ENCODE measurements around the gene RAD51B. TPM values are rescaled to one million over a fixed set of nuclear protein-coding genes. Genes with fewer than 3 reads are reported as not detected.

Gene RAD51B
- polyA plus RNA-seq, 3 donors, result 3.6 to 11.6 (median 9.4) TPM

DNA sequence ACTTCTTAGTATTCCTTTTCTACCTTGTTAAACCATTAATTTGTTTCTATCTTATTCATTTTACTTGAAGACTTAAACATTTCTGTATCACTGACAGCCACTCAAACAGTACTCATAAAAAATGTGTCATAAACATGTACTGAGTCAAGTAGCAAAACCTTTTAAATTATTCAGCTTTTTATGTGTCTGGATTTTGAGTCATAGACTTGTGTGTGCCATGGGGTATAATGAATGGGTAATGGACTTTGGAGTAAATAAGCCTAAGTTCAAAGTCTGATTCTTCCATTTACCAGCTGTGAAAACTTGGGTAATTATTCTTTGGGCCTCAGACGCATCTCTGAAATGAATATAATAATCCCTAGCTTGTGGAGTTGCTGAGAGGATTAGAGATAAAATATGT, 199.0 kb downstream of the RAD51B start:
- H2AFZ ChIP-seq (ENCODE audit: insufficient read depth, low read depth, low read length, poor library complexity, severe bottlenecking), result no peak overlapping the region
- Mint-ChIP-seq H3K4me3 (no peak overlapping the region), H3K4me1 (no peaks in the 10 kb centered on the region), H3K27me3 (ENCODE audit: low read depth in 3 of 3) (peaks cover 0 to 2% (median 0%) of the 10 kb centered on the region in 3 donors), H3K9me3 (peaks cover 2 to 13% (median 8%) of the 10 kb centered on the region in 7 donors), H3K36me3 (peaks cover 0 to 6% of the 10 kb centered on the region in 2 donors), H3K27ac (no peak overlapping the region)
- H3K4me2 ChIP-seq (replicated peaks; ENCODE audit: extremely low read depth, low read length, poor library complexity, severe bottlenecking), result no peak overlapping the region
- H3K9me3 ChIP-seq (replicated peaks in 1 of 2; ENCODE audit: control insufficient read depth in 1 of 2, insufficient read depth in 1 of 2, low read length in 2 of 2), result peaks cover 0 to 6% of the 10 kb centered on the region in 2 donors
- no peaks in the 10 kb centered on the region for H3K27me3 ChIP-seq (ENCODE audit: control insufficient read depth in 2 of 2, insufficient read depth in 2 of 2, low read length in 2 of 2)
- H4K20me1 ChIP-seq (ENCODE audit: insufficient read depth, low read length), result no peaks in the 10 kb centered on the region
- no peaks in the 10 kb centered on the region for H3K79me2 ChIP-seq (ENCODE audit: insufficient read depth, low read length)
- H3K27ac ChIP-seq (ENCODE audit: low read depth in 1 of 2, low read length in 2 of 2), result no peak overlapping the region
- H3K36me3 ChIP-seq (replicated peaks in 1 of 2; ENCODE audit: control insufficient read depth in 1 of 2, insufficient read depth in 2 of 2, low read length in 2 of 2), result no peaks in the 10 kb centered on the region
- no peak overlapping the region for H3K4me3 ChIP-seq (replicated peaks in 1 of 3; ENCODE audit: low read depth in 2 of 3, low read length in 3 of 3)
- no peaks in the 10 kb centered on the region for H3K4me1 ChIP-seq (ENCODE audit: control insufficient read depth in 1 of 2, insufficient read depth in 2 of 2, low read length in 2 of 2)
- no peak overlapping the region for H3K9ac ChIP-seq (ENCODE audit: insufficient read depth, low read length, poor library complexity, severe bottlenecking)
- DNase-seq, result no peak
- intact Hi-C loops (cut with micrococcal nuclease), result no loop called here
- TF ChIP-seq, protein P1, sequence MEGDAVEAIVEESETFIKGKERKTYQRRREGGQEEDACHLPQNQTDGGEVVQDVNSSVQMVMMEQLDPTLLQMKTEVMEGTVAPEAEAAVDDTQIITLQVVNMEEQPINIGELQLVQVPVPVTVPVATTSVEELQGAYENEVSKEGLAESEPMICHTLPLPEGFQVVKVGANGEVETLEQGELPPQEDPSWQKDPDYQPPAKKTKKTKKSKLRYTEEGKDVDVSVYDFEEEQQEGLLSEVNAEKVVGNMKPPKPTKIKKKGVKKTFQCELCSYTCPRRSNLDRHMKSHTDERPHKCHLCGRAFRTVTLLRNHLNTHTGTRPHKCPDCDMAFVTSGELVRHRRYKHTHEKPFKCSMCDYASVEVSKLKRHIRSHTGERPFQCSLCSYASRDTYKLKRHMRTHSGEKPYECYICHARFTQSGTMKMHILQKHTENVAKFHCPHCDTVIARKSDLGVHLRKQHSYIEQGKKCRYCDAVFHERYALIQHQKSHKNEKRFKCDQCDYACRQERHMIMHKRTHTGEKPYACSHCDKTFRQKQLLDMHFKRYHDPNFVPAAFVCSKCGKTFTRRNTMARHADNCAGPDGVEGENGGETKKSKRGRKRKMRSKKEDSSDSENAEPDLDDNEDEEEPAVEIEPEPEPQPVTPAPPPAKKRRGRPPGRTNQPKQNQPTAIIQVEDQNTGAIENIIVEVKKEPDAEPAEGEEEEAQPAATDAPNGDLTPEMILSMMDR (IDR thresholded peaks at IDR 0.05), result no peak
- no CpG with 5 or more reads among the region's 1 CpG for WGBS (ENCODE audit: insufficient coverage)

- no peak overlapping the region for H2AFZ ChIP-seq (ENCODE audit: insufficient read depth, low read depth, low read length, poor library complexity, severe bottlenecking)
Observed at GRCh38 chr14:68020493-68020892, 200.9 kb downstream of the RAD51B start.

More at GRCh38 chr14:68020493-68020892, 200.9 kb downstream of the RAD51B start:
- no peak overlapping the region for H3K4me2 ChIP-seq (replicated peaks; ENCODE audit: extremely low read depth, low read length, poor library complexity, severe bottlenecking)
- H3K4me1 ChIP-seq (ENCODE audit: control insufficient read depth in 1 of 2, insufficient read depth in 2 of 2, low read length in 2 of 2), result no peaks in the 10 kb centered on the region
- H3K36me3 ChIP-seq (replicated peaks in 1 of 2; ENCODE audit: control insufficient read depth in 1 of 2, insufficient read depth in 2 of 2, low read length in 2 of 2), result no peaks in the 10 kb centered on the region
- intact Hi-C loops (cut with micrococcal nuclease), result no loop called here
- H3K9ac ChIP-seq (ENCODE audit: insufficient read depth, low read length, poor library complexity, severe bottlenecking), result no peak overlapping the region
- no peaks in the 10 kb centered on the region for H3K4me1 Mint-ChIP-seq
- no peaks in the 10 kb centered on the region for H4K20me1 ChIP-seq (ENCODE audit: insufficient read depth, low read length)
- TF ChIP-seq, protein P1 (IDR thresholded peaks at IDR 0.05), result no peak
- peaks cover 0 to 7% of the 10 kb centered on the region in 2 donors for H3K36me3 Mint-ChIP-seq
- peaks cover 2 to 16% (median 7%) of the 10 kb centered on the region in 7 donors for H3K9me3 Mint-ChIP-seq
- no peaks in the 10 kb centered on the region for H3K79me2 ChIP-seq (ENCODE audit: insufficient read depth, low read length)
- H3K27ac Mint-ChIP-seq, result no peak overlapping the region
- peaks cover 0 to 2% (median 1%) of the 10 kb centered on the region in 3 donors for H3K27me3 Mint-ChIP-seq (ENCODE audit: low read depth in 3 of 3)
- no peaks in the 10 kb centered on the region for H3K27me3 ChIP-seq (ENCODE audit: control insufficient read depth in 2 of 2, insufficient read depth in 2 of 2, low read length in 2 of 2)
- no peak overlapping the region for H3K27ac ChIP-seq (ENCODE audit: low read depth in 1 of 2, low read length in 2 of 2)
- no peak overlapping the region for H3K4me3 Mint-ChIP-seq
- H3K9me3 ChIP-seq (replicated peaks in 1 of 2; ENCODE audit: control insufficient read depth in 1 of 2, insufficient read depth in 1 of 2, low read length in 2 of 2), result peaks cover 0 to 4% of the 10 kb centered on the region in 2 donors
- no peak overlapping the region for H3K4me3 ChIP-seq (replicated peaks in 1 of 3; ENCODE audit: low read depth in 2 of 3, low read length in 3 of 3)
- no peak for DNase-seq
- WGBS (ENCODE audit: insufficient coverage), result no CpG with 5 or more reads among the region's 1 CpG
